ENCODE data around the gene SAMD4B. TPM values are rescaled to one million over a fixed set of nuclear protein-coding genes. Genes with fewer than 3 reads are reported as not detected.

Gene SAMD4B
- total RNA-seq, 1 experiment from 2014 or later = 135 TPM

- Histone ChIP-seq H3K9me3 (ENCODE audit: control insufficient read depth, low read depth, low read length) (no peaks in the 10 kb centered on the region), H3K18ac (ENCODE audit: insufficient read length, low read depth, low read length) (no peak overlapping the region), H3K23me2 (ENCODE audit: insufficient read length, low read depth, low read length, poor library complexity, severe bottlenecking) (peaks cover 7% of the 10 kb centered on the region), H2AK5ac (ENCODE audit: insufficient read length, low read length) (no peak overlapping the region), H4K91ac (ENCODE audit: insufficient read length, low read depth, low read length) (no peak overlapping the region), H2BK12ac (ENCODE audit: insufficient read length, low read depth, low read length) (no peak overlapping the region), H3K27me3 (ENCODE audit: insufficient read depth, low read length) (no peaks in the 10 kb centered on the region), H4K20me1 (ENCODE audit: control insufficient read depth, insufficient read depth, insufficient read length) (no peaks in the 10 kb centered on the region), H3K27ac (ENCODE audit: insufficient read length, low read depth, low read length) (no peak overlapping the region), H2BK20ac (ENCODE audit: low read depth, low read length, poor library complexity, severe bottlenecking) (no peak overlapping the region), H4K5ac (ENCODE audit: insufficient read length, low read depth, low read length) (no peak overlapping the region), H3K4ac (ENCODE audit: low read depth, low read length) (no peak overlapping the region; the same call in 1 of the 2 replicates), H3K79me2 (ENCODE audit: insufficient read depth, low read length) (no peaks in the 10 kb centered on the region), H3K4me1 (ENCODE audit: insufficient read depth, low read length) (peaks cover 4% of the 10 kb centered on the region; the same call in 1 of the 2 replicates), H2AFZ (ENCODE audit: low read length) (no peak overlapping the region), H3K14ac (ENCODE audit: insufficient read depth, low read length) (no peak overlapping the region), H3K9ac (ENCODE audit: extremely low read depth, insufficient read length, low read length) (no peak overlapping the region), H2BK120ac (ENCODE audit: low read depth, low read length, poor library complexity, severe bottlenecking) (no peak overlapping the region), H2BK5ac (ENCODE audit: insufficient read length, low read length) (no peak overlapping the region), H3K4me2 (ENCODE audit: insufficient read depth, insufficient read length, low read length) (no peak overlapping the region), H3K79me1 (ENCODE audit: insufficient read depth, low read depth, low read length, poor library complexity, severe bottlenecking) (no peaks in the 10 kb centered on the region), H2BK15ac (ENCODE audit: low read depth, low read length) (no peak overlapping the region), H4K8ac (replicated peaks; ENCODE audit: insufficient read length, low read depth, low read length) (no peak overlapping the region), H3T11ph (ENCODE audit: low read length) (no peak overlapping the region), H3K56ac (ENCODE audit: insufficient read length, low read depth, low read length) (no peak overlapping the region), H3K23ac (ENCODE audit: insufficient read length, low read depth, low read length) (no peak overlapping the region)
- H3K27ac Mint-ChIP-seq = no peak overlapping the region; a peak in 1 of 7 replicates
- no peaks in the 10 kb centered on the region; the same call in 1 of the 2 replicates for H3K27me3 Mint-ChIP-seq (ENCODE audit: low read depth)
- H3K9me3 Mint-ChIP-seq = no peaks in the 10 kb centered on the region; a peak in 2 of 5 replicates
- peaks cover 22% of the 10 kb centered on the region in 2 experiments for H3K4me1 Mint-ChIP-seq
- no peak overlapping the region; a peak in 1 of 5 replicates for H3K4me3 Mint-ChIP-seq
- no peak for DNase-seq
- TF ChIP-seq CTCF (conservative IDR thresholded peaks at IDR 0.05) = no peak
- H3K36me3 Mint-ChIP-seq (ENCODE audit: insufficient read depth in 1 of 3, low read depth in 3 of 3) = peaks cover 17 to 31% (median 31%) of the 10 kb centered on the region in 3 experiments; a peak in 6 of 7 replicates
- no CpG with 5 or more reads among the region's 11 CpGs for WGBS (ENCODE audit: extremely low coverage, insufficient read length, low lambda C conversion rate)
These were observed 56.2 kb downstream of the SAMD4B start for GRCh38 chr19:39398297-39398864.
